ENCODE results near the gene APOL3.
"Not testable (repeated sequence)": the region's sequence is repeated elsewhere in the genome, so short reads cannot be mapped to it uniquely, and the experiment has no call there.

Gene APOL3

DNA sequence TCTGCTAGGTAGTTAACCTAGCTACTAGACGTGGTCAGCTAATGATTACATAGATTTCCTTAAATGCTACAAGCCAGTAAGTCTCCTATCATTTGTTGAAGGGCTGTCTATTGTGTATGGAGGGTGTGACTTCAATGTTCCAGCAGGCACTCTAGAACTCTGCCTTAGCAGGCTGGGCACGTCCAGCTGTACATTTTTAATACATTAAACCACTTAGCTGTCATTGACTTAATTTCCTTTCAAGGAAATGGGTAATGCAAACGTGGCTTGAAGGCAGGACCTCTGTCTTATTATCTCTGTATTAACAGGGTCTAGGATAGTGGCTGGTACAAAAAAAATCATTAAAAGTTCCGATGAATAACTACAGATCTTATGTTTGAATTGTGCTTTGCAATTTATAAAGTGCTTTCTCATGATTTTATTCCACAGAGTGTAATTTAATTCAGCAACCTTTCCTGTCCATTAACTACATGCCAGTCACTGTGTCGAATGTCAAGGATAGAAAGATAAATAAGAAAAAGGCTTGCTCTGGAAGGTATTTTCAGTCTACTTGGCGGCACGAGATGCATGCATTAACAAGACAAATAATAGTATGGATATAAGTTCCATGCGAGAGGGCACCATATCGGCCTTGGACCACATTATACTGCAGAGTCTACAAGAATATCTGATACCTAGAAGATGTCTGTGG is 60.3 kb downstream of the APOL3 start:
- DNase-seq (ENCODE audit: low read depth), result no peak

GRCh38 chr22:36099561-36099960 is 61.0 kb downstream of the APOL3 start:
- DNase-seq (ENCODE audit: low read depth), result not testable (repeated sequence)

- no peak for DNase-seq (ENCODE audit: low read depth)
These were observed 62.7 kb downstream of the APOL3 start for GRCh38 chr22:36097880-36098279.

- DNase-seq (ENCODE audit: low read depth), result not testable (repeated sequence)
These were observed 69.8 kb downstream of the APOL3 start for GRCh38 chr22:36090772-36091171.
